Nephron (organoid): ENCODE data around the gene MROH2A.
A peak's percentile ranks its signal among the peaks of the same experiment; 100 is the strongest.

ENCODE experiments used
- H3K27ac Mint-ChIP-seq, 3 experiments: 2 replicates each; pipeline ENCODE4 v1.8.0; 2020; ENCODE audit warnings: mixed read lengths in 3 of 3, mild to moderate bottlenecking in 2 of 3, moderate library complexity in 1 of 3
- H3K27me3 Mint-ChIP-seq: 2 replicates; pipeline ENCODE4 v1.8.0; 2021; ENCODE audit warnings: low read depth, mild to moderate bottlenecking, moderate library complexity, mixed read lengths
- H3K36me3 Mint-ChIP-seq: 2 replicates; pipeline ENCODE4 v1.8.0; 2020; ENCODE audit warnings: low read depth, mixed read lengths
- H3K4me1 Mint-ChIP-seq: 2 replicates; pipeline ENCODE4 v1.8.0; 2020; ENCODE audit warnings: mixed read lengths
- H3K4me3 Mint-ChIP-seq, 3 experiments: 2 replicates each; pipeline ENCODE4 v1.8.0; 2020; ENCODE audit warnings: mild to moderate bottlenecking in 3 of 3, mixed read lengths in 3 of 3, moderate library complexity in 2 of 3
- H3K9me3 Mint-ChIP-seq: 2 replicates; pipeline ENCODE4 v1.8.0; 2020; ENCODE audit warnings: mixed read lengths
- CTCF ChIP-seq, 3 experiments: fragments of 200-600 bp; sonication (generic); IDR thresholded peaks; one replicate each; pipeline ENCODE4 v1.5.0; 2021; ENCODE audit warnings: antibody characterized with exemption in 3 of 3; ENCODE audit not compliant: unreplicated experiment in 3 of 3

Gene MROH2A

GRCh38 chr2:233853883-233854240 is 75.7 kb downstream of the MROH2A start:
- Mint-ChIP-seq H3K4me3 (peak overlapping the region; percentile 90 to 93 (median 91)), H3K27me3 (no peaks in the 10 kb centered on the region), H3K27ac (peak overlapping the region; percentile 59 to 93 (median 86)), H3K36me3 (peaks cover 18% of the 10 kb centered on the region), H3K9me3 (no peaks in the 10 kb centered on the region), H3K4me1 (peaks cover 26% of the 10 kb centered on the region)
- TF ChIP-seq CTCF (IDR thresholded peaks at IDR 0.05; ENCODE audit: unreplicated experiment in 3 of 3): no peak

GRCh38 chr2:233854241-233854981 is 76.3 kb downstream of the MROH2A start, which contains the start of gene HJURP:
TSS of gene HJURP (minus strand) at chr2:233854535. CDS start at chr2:233854500, 35 bp downstream.
- Mint-ChIP-seq H3K4me1 (peaks cover 26% of the 10 kb centered on the region), H3K27me3 (no peaks in the 10 kb centered on the region), H3K9me3 (no peaks in the 10 kb centered on the region), H3K27ac (peak within 1 kb of the TSS; percentile 86 to 97 (median 93)), H3K36me3 (peaks cover 12% of the 10 kb centered on the region), H3K4me3 (peak within 1 kb of the TSS; percentile 90 to 93 (median 91))
- no peak for TF ChIP-seq CTCF (IDR thresholded peaks at IDR 0.05; ENCODE audit: unreplicated experiment in 3 of 3)

GRCh38 chr2:233855345-233855744 is 77.2 kb downstream of the MROH2A start:
- Mint-ChIP-seq H3K27me3 (no peaks in the 10 kb centered on the region), H3K4me3 (peak overlapping the region; percentile 90 to 93 (median 91)), H3K9me3 (no peaks in the 10 kb centered on the region), H3K36me3 (peaks cover 12% of the 10 kb centered on the region), H3K27ac (peak overlapping the region in 1 of 3 experiments; percentile 86), H3K4me1 (peaks cover 26% of the 10 kb centered on the region)
- no peak for TF ChIP-seq CTCF (IDR thresholded peaks at IDR 0.05; ENCODE audit: unreplicated experiment in 3 of 3)

- Mint-ChIP-seq H3K4me1 (peaks cover 26% of the 10 kb centered on the region), H3K4me3 (peak overlapping the region; percentile 72 to 93 (median 73)), H3K36me3 (peaks cover 9% of the 10 kb centered on the region), H3K9me3 (no peaks in the 10 kb centered on the region), H3K27ac (no peak overlapping the region), H3K27me3 (no peaks in the 10 kb centered on the region)
- TF ChIP-seq CTCF (IDR thresholded peaks at IDR 0.05; ENCODE audit: unreplicated experiment in 3 of 3): no peak
These were observed 78.1 kb downstream of the MROH2A start for GRCh38 chr2:233856184-233856583.

GRCh38 chr2:233857511-233858141 is 79.5 kb downstream of the MROH2A start:
- Mint-ChIP-seq H3K9me3 (peaks cover 3% of the 10 kb centered on the region), H3K27me3 (no peaks in the 10 kb centered on the region), H3K36me3 (peaks cover 9% of the 10 kb centered on the region), H3K27ac (no peak overlapping the region), H3K4me3 (peak overlapping the region in 1 of 3 experiments; percentile 19), H3K4me1 (peaks cover 21% of the 10 kb centered on the region)
- peak in 2 of 3 experiments; percentile 25 to 35 for TF ChIP-seq CTCF (IDR thresholded peaks at IDR 0.05; ENCODE audit: unreplicated experiment in 3 of 3)
